GM18868 (cell line): ENCODE results near the gene TUBAL3.

ENCODE experiments used
- ATAC-seq: cut with Tn5 transposase; IDR thresholded peaks from one replicate; pipeline ENCODE4 v1.9.1; 2021; ENCODE audit warnings: mild to moderate bottlenecking, moderate library complexity; ENCODE audit not compliant: unreplicated experiment

The TUBAL3 gene

GRCh38 chr10:5343979-5344378 lies 60.6 kb downstream of the TUBAL3 start:
- no peak for ATAC-seq

GRCh38 chr10:5343561-5343960 lies 61.1 kb downstream of the TUBAL3 start:
- no peak for ATAC-seq
